Renal cortex interstitium (tissue), 15 donors: Measurements from ENCODE around the gene GPR101. TPM values are rescaled to one million over a fixed set of nuclear protein-coding genes. Genes with fewer than 3 reads are reported as not detected.

Source experiments
- DNase-seq, 11 donors: peaks; one replicate each; pipeline ENCODE4 v3.0.0-alpha.2; 2013; ENCODE audit warnings: low read depth in 9 of 11, low spot score in 4 of 11; ENCODE audit errors: extremely low read depth in 1 of 11
- long read RNA-seq, 16 experiments: transcript quantifications; one replicate each; lab custom pipeline, GENCODE V29; 2026
- polyA plus RNA-seq, 3 donors: library from polyadenylated mRNA; unstranded; fragments of 120-200 nt; gene quantifications; one replicate each; pipeline ENCODE4 v1.2.1, GENCODE V29; 2013; ENCODE audit not compliant: insufficient read length in 3 of 3

Gene GPR101
- not detected for polyA plus RNA-seq
- long read RNA-seq, donor 1: 0 reads
- long read RNA-seq, donor 2, partial matches to known transcripts: 0 of 1 reads
- long read RNA-seq, donor 2, other reads (novel, unspliced or antisense): 0 of 1 reads
- long read RNA-seq, donor 3: 0 reads
- long read RNA-seq, donor 4: 0 reads
- long read RNA-seq, donor 5: 0 reads
- long read RNA-seq, donor 6: 0 reads
- long read RNA-seq, donor 7: 0 reads
- long read RNA-seq, donor 8: 0 reads
- long read RNA-seq, donor 9: 0 reads
- long read RNA-seq, donor 10: 0 reads
- long read RNA-seq, donor 11: 0 reads
- long read RNA-seq, donor 12: 0 reads
- long read RNA-seq, donor 13: 0 reads
- long read RNA-seq, donor 14: 0 reads
- long read RNA-seq, donor 15: 0 reads
- long read RNA-seq, donor 16: 0 reads

DNA sequence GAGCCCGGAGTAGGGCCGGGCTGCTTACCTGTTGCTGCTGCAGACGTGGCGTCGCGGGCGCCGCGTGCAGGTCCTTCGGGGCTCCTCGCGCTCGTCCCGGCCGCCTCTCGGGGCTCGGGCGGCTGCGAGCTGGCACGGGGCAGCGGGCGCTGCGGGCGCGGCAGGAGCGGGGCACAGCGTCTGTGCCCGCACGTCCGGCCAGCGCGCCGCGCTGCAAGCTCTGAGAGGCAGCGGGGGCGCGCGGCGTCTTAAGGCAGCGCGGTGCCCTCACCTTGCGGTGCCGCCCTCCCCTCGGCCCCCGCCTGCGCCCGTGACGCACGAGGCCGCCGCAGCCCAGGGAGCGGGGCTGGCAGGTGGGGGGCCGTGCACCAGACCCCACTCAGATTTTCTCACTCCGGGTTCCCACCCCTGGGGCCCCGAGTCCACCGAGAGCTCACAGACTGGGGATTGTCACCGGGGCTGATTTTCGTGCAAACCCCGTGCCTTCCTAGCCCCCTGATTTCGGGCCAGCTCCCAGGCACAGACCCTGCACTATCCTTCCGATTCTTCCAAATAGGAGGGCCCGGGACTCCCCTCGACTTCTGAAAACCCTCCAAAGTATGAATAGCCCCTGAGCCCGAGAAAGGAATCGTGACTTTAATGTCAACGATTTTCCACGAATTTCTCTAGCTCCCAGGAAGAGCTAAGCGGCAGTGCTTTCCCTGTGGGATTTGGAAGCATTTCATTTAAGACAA, at the start of gene GPR101:
Gene GPR101, minus strand, starts transcription at position 222 of the 734 bp plus-strand sequence. CDS start 2,321 bp downstream, outside the sequence.
- DNase-seq: no peak

DNA sequence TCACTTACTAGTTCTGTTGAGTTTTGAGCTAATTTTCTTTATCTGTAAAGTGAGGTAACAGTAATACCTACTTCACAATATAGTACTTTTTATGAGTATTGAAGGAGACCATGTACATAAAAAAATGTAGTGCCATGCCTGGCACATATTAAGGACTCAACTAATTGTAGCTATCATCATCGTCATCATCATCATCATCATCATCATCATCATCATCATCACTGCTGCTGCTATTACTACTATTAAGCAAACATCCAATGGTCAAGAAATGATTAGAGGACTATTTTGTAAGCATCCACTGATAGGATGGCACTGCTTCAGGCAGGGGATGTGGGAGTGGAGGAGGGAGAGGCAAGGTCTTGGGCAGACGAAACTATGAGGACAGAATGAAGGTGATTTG, 47.4 kb upstream of the GPR101 start:
- DNase-seq: no peak

GRCh38 chrX:137072396-137072795, 38.6 kb upstream of the GPR101 start:
- DNase-seq: no peak

GRCh38 chrX:137071596-137071995, 37.8 kb upstream of the GPR101 start:
- no peak for DNase-seq

GRCh38 chrX:137067147-137067546, 33.4 kb upstream of the GPR101 start:
- DNase-seq: no peak

- DNase-seq: no peak
Measured at GRCh38 chrX:137062915-137063617, 29.3 kb upstream of the GPR101 start.

- DNase-seq: no peak
Measured at GRCh38 chrX:137058339-137059127, 24.7 kb upstream of the GPR101 start.

GRCh38 chrX:137052643-137053235, 18.9 kb upstream of the GPR101 start:
- DNase-seq: no peak

GRCh38 chrX:137051978-137052642, 18.3 kb upstream of the GPR101 start:
- DNase-seq: peak in 8 of 11 donors; percentile 17 to 45 (median 32)

GRCh38 chrX:137044893-137045292, 11.1 kb upstream of the GPR101 start:
- DNase-seq: no peak

DNA sequence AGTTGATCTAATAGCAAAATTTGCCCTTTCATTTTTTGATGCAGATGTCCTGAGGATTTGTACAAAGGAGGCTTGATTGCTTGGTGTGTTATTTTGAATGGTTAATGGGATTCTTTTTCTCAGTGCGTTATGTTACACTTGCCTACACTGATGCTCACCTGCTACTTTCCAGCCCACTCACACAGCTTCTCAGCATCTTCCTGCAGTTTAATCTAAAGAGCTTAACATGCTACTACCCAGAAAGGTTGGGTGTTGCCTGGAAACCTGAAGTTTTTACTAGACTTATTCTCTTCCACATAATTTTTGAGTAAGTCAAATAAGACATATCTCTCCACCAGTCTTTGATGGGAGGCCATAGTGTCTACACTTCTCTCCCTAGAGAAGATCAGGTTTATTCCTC, 9.9 kb upstream of the GPR101 start:
- no peak for DNase-seq

- no peak for DNase-seq
Measured at GRCh38 chrX:137041329-137041728, 7.5 kb upstream of the GPR101 start.

GRCh38 chrX:137040113-137040794, 6.5 kb upstream of the GPR101 start:
- no peak for DNase-seq

DNA sequence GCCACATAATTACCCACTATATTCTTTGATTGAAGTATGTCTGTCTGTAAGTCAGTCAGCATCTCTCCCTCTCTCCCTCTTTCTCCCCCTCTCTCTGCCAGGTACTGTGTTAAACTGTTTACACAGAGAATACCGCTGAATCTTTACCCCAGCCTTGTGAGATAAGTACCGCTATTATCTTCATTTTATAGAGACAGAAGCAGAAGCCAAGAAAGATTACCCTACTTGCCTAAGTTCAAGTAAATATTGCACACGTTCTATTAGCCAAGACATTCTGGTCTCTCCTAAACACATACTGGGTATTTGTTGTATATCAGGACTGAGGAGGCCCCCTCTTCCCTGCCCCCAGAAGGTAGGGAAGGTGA, 695 bp upstream of the GPR101 start:
- no peak for DNase-seq

- no peak for DNase-seq
Measured at GRCh38 chrX:137032841-137033773, 688 bp downstream of the GPR101 start.

DNA sequence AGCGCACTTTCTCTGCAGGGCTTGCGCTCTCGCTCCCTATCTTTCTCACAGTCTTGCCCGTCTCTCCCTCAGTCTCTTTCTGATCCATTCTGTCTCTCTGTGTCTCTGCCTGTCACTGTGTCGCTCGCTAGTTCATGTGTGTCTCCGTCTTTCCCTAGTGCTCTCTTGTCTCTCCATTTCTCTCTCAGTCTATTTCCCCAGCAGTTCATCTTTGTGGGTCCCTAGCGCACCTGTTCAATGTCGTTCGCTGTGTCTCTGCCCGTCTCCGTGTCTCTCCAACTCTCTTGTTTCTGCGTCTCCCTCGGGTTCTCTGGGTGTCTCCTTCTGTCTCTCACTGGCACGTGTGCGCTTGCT, 1.5 kb downstream of the GPR101 start:
- DNase-seq: no peak
